DMS114 treated with DMSO at 0.1 percent for 48 hours (cell line): Measurements from ENCODE around the gene IKBKG.
"Not testable (repeated sequence)": the region's sequence is repeated elsewhere in the genome, so short reads cannot be mapped to it uniquely, and the experiment has no call there.

ENCODE experiments used
- DNase-seq: peaks from one replicate; lab custom pipeline; 2025; ENCODE audit not compliant: unreplicated experiment; lab: John Stamatoyannopoulos, UW

The IKBKG gene

DNA sequence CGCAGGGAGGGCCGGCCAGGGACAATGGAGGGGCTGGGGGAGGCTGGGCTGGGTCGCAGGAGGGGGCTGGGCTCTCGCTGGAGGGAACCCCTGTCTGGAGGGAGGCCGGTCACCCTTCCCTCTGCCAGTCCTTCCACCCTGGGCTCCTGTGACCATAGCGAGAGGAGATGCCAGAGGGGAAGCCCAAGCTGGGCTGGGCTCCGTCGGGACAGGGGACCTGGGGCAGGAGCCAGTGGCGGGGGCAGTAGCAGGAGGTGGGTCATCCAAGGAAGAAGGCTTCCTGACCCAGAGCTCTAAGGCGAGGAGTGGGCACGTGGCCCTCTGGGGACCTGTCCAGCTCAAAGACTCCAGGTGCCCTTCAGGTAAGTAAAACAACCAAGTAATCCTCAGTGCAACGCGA is 54.8 kb downstream of the IKBKG start:
- no peak for DNase-seq

DNA sequence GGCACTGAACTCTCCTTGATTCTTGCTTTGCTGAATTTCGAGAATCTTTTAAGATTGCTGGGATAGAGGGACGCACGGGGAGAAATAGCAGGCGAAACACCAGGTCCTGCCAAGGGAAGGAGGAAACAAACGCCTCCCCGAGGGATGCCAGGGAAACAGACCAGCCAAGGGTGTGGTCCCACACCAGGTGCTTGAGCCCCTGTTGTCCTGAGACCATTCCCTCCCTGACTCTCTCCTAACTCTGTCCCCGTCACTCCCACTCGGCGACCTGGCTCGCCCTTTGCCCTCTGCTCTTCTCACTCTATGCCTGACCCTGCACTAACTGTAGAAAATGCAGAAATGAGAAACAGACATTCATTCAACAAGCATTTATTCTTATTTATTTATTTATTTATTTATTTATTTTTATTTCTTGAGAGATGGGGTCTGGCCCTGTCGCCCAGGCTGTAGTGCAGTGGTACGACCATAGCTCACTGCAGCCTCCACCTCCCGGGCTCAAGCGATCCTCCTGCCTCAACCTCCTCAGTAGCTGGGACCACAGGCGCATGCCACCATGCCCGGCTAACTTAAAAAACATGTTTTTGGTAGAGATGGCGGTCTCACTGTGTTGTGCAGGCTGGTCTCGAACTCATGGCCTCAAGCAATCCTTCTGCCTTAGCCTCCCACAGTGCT is 55.5 kb downstream of the IKBKG start:
- DNase-seq = no peak

DNA sequence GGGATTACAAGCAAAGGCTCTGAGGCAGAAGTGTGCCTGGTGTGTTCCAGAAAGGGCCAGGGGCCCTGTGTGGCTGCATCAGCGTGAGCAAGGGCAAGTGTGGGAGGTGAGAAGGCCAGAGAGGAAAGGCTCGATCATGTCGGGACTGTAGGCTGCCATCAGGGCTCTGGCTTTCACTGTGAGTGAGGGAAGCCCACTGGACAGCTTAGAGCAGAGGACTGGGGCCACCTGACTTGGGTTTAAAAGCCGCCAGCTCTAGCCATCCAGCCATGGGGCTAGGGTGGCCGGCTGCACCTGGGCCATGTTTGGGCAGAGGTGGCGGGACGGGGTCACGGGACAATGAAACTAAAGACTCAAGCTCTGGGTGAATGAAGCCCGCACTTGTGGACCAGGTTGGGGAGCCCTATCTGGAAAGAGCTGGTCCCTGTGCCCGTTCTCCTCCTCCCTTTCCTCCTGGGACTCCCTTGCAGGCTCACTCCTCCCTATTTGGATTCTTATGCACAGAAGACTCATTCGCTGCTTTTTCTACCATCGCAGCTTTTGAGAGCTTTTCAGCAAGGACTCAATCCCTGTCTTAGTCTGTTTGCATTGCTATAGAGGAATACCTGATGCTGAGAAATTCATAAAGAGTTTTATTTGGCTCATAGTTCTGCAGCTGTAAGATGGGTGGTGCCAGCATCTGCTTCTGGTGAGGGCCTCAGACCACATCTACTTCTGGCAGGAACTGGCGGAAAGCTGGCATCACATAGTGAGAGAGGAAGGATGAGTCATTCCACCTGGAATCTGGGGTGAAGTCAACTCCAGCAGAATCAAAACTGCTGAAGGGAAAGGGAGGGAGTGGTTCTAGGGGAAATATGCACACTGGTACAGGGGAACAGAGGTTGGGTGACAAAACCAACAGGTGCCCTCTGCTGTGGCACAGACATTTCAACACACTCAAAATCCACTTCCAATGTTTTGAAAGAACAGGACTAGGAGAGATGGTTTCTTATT is 56.3 kb downstream of the IKBKG start:
- DNase-seq = no peak

DNA sequence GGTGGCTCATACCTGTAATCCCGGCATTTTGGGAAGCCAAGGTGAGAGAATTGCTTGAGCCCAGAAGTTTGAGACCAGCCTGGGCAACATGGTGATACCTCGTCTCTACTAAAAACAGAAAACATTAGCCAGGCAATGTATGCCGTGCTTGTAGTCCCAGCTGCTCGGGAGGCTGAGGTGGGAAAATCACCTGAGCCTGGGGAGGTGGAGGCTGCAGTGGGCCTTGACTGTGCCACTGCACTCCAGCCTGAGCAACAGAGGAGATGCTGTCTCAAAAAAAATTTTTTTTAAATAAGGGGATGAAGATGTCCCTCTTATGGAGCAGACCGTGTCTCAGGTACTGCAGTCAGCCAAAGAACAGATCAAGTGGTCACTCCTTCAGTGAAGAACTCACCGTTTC is 58.1 kb downstream of the IKBKG start:
- DNase-seq = no peak

DNA sequence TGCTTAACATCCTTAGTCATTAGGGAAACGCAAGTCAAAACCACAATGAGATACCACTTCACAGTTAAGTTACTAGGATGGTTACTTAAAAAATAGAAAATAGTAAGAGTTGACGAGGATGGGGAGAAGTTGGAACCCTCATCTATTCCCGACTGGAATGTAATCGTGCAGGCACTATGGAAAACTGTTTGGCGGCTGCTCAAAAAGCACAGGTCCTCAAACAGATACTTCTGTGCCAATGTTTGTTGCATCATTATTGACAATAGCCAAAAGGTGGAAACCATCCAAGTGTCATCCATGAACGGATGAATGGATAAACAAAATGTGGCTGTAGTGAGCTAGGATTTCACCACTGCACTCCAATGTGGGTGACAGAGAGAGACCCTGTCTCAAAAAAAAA is 60.0 kb downstream of the IKBKG start:
- no peak for DNase-seq

DNA sequence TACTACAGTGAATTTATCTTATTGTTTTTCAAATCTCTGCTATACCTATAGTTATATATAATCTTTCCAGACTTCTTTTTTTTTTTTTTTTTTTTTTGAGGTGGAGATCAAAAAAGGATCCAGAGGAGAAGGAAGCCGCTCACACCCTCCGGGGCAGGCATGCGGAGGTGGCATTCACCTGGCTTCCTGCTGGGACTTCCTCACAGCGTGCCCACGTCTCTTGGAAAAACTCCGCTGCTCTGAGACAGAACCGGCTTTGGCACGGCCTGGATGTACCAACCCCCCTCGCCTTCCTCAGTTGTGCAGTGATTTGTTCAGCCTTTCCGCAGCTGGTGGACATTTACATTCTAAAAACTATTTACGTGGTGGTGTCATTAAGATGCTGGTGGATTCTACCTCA is 60.6 kb downstream of the IKBKG start:
- not testable (repeated sequence) for DNase-seq

DNA sequence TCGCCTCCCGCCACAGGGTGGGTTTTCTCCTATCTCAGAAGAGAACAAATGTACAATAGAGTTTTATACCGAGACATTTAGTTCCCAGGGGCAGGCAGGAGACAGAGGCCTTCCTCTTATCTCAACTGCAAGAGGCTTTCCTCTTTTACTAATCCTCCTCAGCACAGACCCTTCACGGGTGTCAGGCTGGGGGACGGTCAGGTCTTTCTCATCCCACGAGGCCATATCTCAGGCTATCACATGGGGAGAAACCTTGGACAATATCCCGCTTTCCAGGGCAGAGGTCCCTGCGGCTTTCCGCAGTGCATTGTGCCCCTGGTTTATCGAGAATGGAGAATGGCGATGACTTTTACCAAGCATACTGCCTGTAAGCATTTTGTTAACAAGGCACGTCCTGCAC is 61.4 kb downstream of the IKBKG start:
- not testable (repeated sequence) for DNase-seq

DNA sequence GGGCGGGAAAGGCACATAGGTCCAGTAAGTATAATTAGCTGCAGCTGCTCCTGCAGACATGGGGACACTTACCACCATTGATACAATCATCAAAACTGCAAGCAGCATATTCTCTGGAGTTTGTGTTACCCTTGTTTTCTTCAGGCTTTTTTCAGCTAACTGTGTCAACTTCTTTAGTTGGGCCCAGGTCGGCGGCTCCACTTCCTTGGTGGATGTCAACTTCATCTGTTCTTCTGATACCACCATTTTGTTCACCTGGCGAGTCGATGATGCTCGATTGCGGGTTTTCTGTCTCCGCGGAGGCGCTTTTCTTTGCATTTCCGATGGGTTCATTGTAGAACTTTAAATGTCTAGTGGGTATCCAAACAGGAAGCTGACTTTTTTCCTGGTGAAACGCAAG is 63.7 kb downstream of the IKBKG start:
- not testable (repeated sequence) for DNase-seq

DNA sequence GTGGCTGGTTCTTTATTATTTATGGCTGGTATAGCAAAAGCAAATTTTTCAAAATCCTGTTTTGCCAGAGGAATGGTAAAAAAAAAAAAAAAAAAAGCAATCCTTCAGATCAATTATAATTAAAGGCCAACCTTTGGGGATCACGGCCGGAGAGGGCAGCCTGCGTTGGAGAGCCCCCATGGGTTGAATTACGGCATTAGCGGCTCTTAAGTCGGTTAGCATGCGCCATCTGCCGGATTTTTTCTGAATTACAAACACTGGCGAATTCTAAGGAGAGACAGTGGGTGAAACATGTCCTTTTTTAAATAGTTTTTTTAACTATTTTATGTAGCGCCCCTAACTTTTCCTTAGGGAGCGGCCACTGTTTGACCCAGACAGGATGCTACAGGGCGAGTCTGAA is 66.2 kb downstream of the IKBKG start:
- not testable (repeated sequence) for DNase-seq
